GM12892 (cell line): ENCODE measurements around the gene CDC42BPB.

Source experiments
- POLR2A ChIP-seq: IDR thresholded peaks from 2 replicates; pipeline ENCODE4 v1.6.1; 2011; ENCODE audit warnings: low read depth, low read length, control low read depth
- POLR2AphosphoS5 ChIP-seq: IDR thresholded peaks from 2 replicates; pipeline ENCODE4 v1.6.1; 2011; ENCODE audit warnings: low read depth, low read length, control low read depth

DNA sequence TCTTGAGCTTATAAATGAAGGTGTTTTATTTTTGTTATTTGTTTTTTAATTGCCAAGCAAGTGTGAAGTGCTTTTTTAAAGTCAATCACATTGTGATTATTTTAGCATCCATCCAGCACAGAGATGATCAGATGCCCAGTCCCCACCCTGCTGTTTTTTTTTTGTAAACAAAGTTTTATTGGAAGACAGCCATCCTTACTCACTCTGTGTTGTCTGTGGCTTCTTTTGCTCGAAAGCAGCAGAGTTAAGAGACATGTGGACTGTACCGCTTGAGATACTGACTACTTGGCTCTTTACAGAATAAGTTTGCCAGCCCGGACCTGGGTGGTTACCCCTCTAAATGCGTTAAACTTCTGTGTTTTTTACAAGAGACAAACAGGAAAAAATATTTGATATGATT lies 165.8 kb downstream of the CDC42BPB start:
- no peak for TF ChIP-seq POLR2AphosphoS5
- TF ChIP-seq POLR2A, result no peak
